Panc1 (cell line): ENCODE measurements around the gene PCDH17. TPM values are rescaled to one million over a fixed set of nuclear protein-coding genes. Genes with fewer than 3 reads are reported as not detected.

Experiments
- ATAC-seq: fragments of 200-7000 bp; cut with Tn5 transposase; 2 replicates; pipeline ENCODE4 v1.9.1; 2020; ENCODE audit warnings: mild to moderate bottlenecking, moderate library complexity
- BruUV-seq: library from RNA; stranded (reverse); fragments of 400-500 nt; replicated peaks from 2 replicates; lab custom pipeline; 2021; lab: Mats Ljungman, UMichigan
- CTCF ChIA-PET: fragments of 300-600 bp; sonication (Branson Sonifier 250); formaldehyde crosslinking; loops from one replicate; lab custom pipeline; 2022; ENCODE audit warnings: antibody characterized with exemption; lab: Charles Lee
- POLR2A ChIA-PET: fragments of 300-600 bp; sonication (Branson Sonifier 250); formaldehyde crosslinking; loops from one replicate; lab custom pipeline; 2022; ENCODE audit warnings: antibody characterized with exemption; lab: Charles Lee
- DNase-seq: peaks from one replicate; pipeline ENCODE4 v3.0.0-alpha.2; 2010; ENCODE audit warnings: low read depth, low spot score
- H3K27ac ChIP-seq: 2 replicates; pipeline ENCODE4 v1.5.1; 2011; ENCODE audit warnings: mild to moderate bottlenecking, low read length, inconsistent platforms
- H3K27me3 ChIP-seq: fragments of 200-500 bp; sonication (Bioruptor generic); 2 replicates; pipeline ENCODE4 v1.6.0; 2014; ENCODE audit warnings: low read length, inconsistent platforms; ENCODE audit not compliant: control insufficient read depth, insufficient read depth
- H3K36me3 ChIP-seq: fragments of 200-500 bp; sonication (Bioruptor generic); 2 replicates; pipeline ENCODE4 v1.5.1; 2014; ENCODE audit warnings: inconsistent platforms, mild to moderate bottlenecking, low read length, moderate library complexity; ENCODE audit not compliant: control insufficient read depth, insufficient read depth
- H3K4me1 ChIP-seq: 2 replicates; pipeline ENCODE4 v1.5.1; 2011; ENCODE audit warnings: inconsistent platforms, mild to moderate bottlenecking, low read length, moderate library complexity; ENCODE audit not compliant: control insufficient read depth, insufficient read depth
- H3K4me3 ChIP-seq, 2 experiments: 2 replicates each; pipeline ENCODE4 v1.5.1; 2011 to 2012; ENCODE audit warnings: low read depth in 2 of 2, low read length in 2 of 2, mild to moderate bottlenecking in 2 of 2, inconsistent platforms in 1 of 2, moderate library complexity in 1 of 2
- H3K9me3 ChIP-seq: fragments of 200-500 bp; sonication (Bioruptor generic); 2 replicates; pipeline ENCODE4 v1.5.1; 2014; ENCODE audit warnings: low read depth, mild to moderate bottlenecking, inconsistent platforms, low read length, moderate library complexity; ENCODE audit not compliant: control insufficient read depth, insufficient read depth
- CTCF ChIP-seq: fragments of 450-650 bp; IDR thresholded peaks from 2 replicates; pipeline ENCODE4 v1.5.1; 2017; ENCODE audit warnings: mild to moderate bottlenecking
- POLR2AphosphoS5 ChIP-seq: IDR thresholded peaks from 2 replicates; pipeline ENCODE4 v1.6.1; 2012; ENCODE audit warnings: mild to moderate bottlenecking, low read depth, low read length, moderate library complexity
- REST ChIP-seq, 2 experiments: IDR thresholded peaks; 2 replicates each; pipeline ENCODE4 v1.6.1; 2011 to 2012; ENCODE audit warnings: low read depth in 2 of 2, control low read depth in 1 of 2, low read length in 1 of 2, mild to moderate bottlenecking in 1 of 2, moderate library complexity in 1 of 2; ENCODE audit not compliant: insufficient read depth in 1 of 2
- SIN3A ChIP-seq: IDR thresholded peaks from 2 replicates; pipeline ENCODE4 v1.6.1; 2012; ENCODE audit warnings: low read depth, mild to moderate bottlenecking, low read length, moderate library complexity, borderline replicate concordance; ENCODE audit not compliant: insufficient read depth
- TCF7L2 ChIP-seq: IDR thresholded peaks from 2 replicates; pipeline ENCODE4 v1.6.1; 2011; ENCODE audit warnings: mild to moderate bottlenecking, low read depth, low read length, inconsistent platforms
- in situ Hi-C: cut with HindIII; loops from 2 replicates; pipeline ENCODE4 v1.10.0; 2016; ENCODE audit warnings: low sequenced_read_pairs, low pct_unique_long_range_greater_than_20kb
- intact Hi-C: fragments of 100-400 bp; cut with micrococcal nuclease; formaldehyde crosslinking; loops from one replicate; pipeline ENCODE4 v1.10.0; 2022; ENCODE audit not compliant: unreplicated experiment
- total RNA-seq: library from RNA; stranded (reverse); gene quantifications from one replicate; pipeline ENCODE4 v1.2.1, GENCODE V29; 2021; ENCODE audit not compliant: unreplicated experiment

Gene PCDH17
- total RNA-seq, 1 experiment from 2014 or later = 0.26 TPM

GRCh38 chr13:57653229-57653989 lies 21.9 kb downstream of the PCDH17 start:
- no peaks in the 10 kb centered on the region for H3K27me3 ChIP-seq
- in situ Hi-C loops (no loop called here), intact Hi-C loops (no loop called here)
- no peak for DNase-seq
- no peaks in the 10 kb centered on the region for H3K9me3 ChIP-seq
- ATAC-seq = no peak
- ChIA-PET CTCF (no interaction called here), POLR2A (no interaction called here)
- no peaks in the 10 kb centered on the region for H3K4me1 ChIP-seq
- TF ChIP-seq SIN3A (no peak), CTCF (no peak), TCF7L2 (no peak), REST (IDR thresholded peaks at IDR 0.05; ENCODE audit: insufficient read depth in 1 of 2, low read depth in 2 of 2, low read length in 1 of 2) (no peak)
- no peak overlapping the region for H3K27ac ChIP-seq
- no TSS peak for BruUV-seq
- no peak overlapping the region for H3K4me3 ChIP-seq
- H3K36me3 ChIP-seq = no peaks in the 10 kb centered on the region

- in situ Hi-C loops = no loop called here
- DNase-seq = no peak
- Histone ChIP-seq H3K9me3 (no peaks in the 10 kb centered on the region), H3K4me1 (no peaks in the 10 kb centered on the region), H3K36me3 (no peaks in the 10 kb centered on the region), H3K27ac (no peak overlapping the region), H3K4me3 (no peak overlapping the region), H3K27me3 (no peaks in the 10 kb centered on the region)
- ChIA-PET CTCF (no interaction called here), POLR2A (no interaction called here)
- intact Hi-C loops = no loop called here
- BruUV-seq = no TSS peak
- no peak for ATAC-seq
- TF ChIP-seq CTCF (no peak), TCF7L2 (no peak), SIN3A (no peak), POLR2AphosphoS5 (no peak), REST (IDR thresholded peaks at IDR 0.05; ENCODE audit: insufficient read depth in 1 of 2, low read depth in 2 of 2, low read length in 1 of 2) (no peak)
These were observed 33.9 kb downstream of the PCDH17 start for GRCh38 chr13:57665481-57665880.
